DMS 273 (cell line): ENCODE measurements around the gene AMBRA1.
A peak's percentile ranks its signal among the peaks of the same experiment; 100 is the strongest.
"Not testable (repeated sequence)": the region's sequence is repeated elsewhere in the genome, so short reads cannot be mapped to it uniquely, and the experiment has no call there.

Source experiments
- DNase-seq: peaks from one replicate; lab custom pipeline; 2025; ENCODE audit not compliant: unreplicated experiment; lab: John Stamatoyannopoulos, UW

The AMBRA1 gene

DNA sequence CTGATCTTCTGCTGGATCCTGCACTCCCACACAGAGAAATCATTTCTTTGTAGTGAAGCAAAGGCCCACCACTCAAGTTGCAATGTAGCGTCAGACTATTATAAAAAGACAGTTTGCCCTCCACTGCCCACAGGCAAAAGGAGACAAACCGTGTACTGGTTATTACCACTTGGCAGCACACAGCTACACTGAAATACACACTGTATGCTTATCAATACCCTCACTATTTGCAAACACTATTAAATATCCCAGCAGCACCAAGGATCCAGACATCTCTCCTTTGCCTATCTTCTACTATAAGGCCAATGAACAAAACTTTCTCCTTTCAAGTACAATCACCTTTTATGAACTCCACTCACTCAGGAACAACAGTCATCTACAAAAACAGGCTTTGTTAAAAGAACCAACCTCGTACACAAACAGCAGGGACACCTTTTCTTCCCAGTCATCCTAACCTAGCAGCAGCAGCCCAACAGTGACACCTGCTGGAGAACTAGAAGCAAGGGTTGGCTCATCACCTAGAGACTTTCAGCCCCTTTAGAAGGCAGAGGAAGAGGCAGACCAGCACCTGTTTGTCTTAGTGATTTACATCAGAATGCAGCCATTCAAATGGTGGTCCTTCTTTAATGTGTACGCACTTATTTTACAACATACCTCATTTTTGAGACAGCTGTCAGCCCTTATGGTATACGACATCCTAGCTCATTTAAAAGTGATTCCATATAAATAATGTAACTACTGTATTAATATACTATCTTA is 56.1 kb downstream of the AMBRA1 start:
- peak; percentile 83 for DNase-seq

DNA sequence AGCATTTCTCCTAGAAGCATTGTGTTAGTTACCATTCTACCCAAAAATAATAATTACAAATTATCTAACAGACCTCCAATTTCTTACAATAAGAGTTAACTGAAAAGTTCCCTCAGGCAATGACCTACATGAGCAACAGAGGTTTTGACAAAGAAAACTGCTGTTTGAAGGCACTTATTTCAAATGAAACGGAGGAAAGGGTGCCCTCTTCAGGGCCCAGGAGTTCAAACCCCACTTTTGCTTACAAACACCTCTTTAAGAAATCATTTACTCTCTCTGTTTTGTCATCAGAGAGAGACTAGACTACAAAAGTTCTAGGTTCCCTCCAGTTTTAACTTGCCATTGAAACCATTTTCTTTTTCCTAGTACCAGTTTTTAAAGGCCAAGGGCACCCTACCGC is 56.7 kb downstream of the AMBRA1 start:
- DNase-seq, result peak; percentile 6

DNA sequence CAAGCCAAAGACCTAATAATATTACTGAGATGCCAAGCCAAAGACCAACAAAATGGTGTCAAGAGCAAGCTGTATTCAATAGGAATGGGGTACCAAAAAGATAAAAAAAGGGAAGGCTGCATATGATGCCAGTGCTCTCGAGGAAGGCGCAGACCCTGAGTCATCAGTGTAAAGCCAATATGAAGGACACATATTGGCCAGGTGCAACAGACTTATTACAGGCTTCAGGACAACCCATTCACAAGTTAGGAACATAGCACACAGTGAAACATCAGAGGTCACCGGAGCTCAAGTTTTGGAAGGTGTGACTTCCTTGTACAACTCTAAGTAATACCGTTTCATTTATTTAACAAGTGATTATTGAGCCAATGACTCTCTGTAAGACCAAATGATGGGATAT is 58.1 kb downstream of the AMBRA1 start:
- DNase-seq, result no peak

DNA sequence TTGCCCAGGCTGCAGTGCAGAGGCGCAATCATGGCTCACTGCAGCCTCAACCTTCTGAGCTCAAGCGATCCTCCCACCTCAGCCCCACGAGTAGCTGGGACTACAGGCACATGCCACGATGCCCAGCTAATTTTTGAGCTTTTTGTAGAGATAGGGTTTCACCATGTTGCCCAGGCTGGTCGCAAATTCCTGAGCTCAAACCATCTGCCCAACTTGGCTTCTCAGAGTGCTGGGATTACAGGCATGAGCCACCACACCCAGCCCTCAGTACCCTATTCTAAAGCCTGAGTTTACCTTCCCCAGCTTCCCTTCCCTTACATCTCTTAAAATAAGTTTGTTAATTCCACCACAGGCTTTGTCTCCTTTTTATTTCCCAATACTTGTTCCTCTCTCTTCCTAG is 59.1 kb downstream of the AMBRA1 start:
- peak; percentile 51 for DNase-seq

DNA sequence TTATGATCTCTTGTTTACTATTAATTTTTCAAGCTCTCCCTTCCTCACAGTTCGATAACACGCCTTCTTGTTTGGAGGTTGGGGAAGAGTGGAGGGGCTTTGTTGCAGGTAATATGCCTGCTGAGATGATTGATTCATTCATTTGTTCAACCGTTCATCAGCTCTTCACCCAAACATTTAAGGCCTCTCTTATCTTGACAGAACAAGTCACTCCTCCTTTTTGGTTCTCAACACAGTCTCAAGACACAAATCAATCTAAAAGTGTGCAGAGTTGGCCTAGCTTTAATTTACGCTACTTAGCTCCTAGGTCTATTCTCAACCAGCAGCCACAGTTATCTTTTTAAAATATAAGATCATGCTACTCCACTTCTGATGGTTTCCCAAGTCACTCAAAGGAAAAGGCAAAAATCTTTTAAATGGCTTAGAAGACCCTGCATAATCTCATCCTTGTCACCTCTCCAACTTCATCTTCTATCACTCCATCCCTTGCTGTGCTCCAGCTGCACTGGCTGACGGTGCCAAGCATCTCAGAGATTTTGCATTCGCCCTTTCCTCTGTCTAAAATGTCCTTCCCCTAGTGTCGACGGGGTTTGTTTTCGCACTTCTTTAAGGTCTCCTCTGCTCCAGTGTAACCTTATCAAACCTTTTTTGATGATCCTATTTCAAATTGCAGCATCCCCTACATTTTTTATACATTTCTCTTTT is 60.3 kb downstream of the AMBRA1 start:
- DNase-seq, result no peak

DNA sequence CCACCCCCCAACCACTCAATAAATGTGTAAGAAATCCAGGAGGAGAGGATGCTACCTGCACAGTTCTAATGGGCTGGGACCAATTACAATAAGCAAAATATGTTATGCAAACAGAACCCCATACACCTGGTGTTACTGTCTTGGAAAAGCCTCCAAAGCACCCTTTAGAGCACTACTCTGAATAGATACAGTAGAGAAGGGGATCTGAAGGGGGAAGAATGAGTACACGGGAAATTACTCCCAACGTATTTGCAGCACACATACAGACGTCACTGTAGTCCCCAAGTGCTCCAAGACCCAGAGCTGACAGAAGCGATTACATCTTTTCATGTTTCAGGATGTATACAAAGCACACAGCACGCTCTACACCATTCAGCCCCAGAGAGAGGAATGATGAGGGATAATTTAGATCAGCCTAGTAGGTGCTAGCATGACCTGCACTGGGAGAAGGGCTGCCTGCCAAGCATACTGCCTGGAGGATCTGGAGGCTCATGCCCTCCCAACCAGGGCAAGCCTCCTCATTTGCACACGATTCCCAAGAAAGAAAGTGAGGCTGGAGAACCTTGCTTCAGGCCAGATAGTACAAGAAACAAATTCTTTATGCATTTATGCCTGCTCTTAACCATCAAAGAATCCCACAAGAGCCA is 63.8 kb downstream of the AMBRA1 start:
- DNase-seq, result no peak

DNA sequence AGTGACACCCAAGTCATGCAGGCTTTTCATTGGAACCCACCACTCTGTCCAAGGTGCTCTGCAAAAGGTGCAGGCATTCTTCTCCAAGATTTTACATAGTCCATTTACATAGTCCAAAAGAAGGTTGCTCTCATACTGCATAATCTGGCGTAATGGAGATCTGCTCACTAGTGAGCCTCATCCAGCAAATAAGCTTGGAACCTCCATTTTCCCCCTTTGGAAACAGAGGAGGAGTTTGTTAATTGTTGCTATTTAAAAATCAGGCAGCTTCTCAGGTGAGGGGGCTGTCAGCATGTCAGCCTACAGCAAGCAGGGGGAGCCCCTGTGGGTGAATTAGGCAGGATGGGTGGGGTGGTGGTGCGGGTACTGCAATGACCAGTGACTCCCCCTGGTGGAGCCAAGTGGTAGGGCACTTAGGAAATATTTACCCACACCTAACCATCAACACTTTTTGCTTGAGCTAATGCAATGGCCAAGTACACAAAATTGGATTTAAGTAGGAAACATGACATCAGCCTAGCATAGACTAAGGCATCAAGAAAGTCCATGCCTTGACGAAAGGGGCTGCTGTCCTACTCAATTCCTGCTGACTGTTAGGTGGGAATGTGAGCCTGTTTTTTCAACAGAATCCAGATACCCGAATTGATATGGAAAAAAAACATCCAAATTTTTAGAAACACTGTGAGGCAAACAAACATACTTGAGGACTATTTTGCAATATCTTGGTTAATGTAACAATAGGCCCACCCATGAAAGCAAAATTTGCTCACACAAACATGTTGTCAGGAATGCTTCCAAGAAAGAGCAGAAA is 64.5 kb downstream of the AMBRA1 start:
- DNase-seq, result peak; percentile 68

DNA sequence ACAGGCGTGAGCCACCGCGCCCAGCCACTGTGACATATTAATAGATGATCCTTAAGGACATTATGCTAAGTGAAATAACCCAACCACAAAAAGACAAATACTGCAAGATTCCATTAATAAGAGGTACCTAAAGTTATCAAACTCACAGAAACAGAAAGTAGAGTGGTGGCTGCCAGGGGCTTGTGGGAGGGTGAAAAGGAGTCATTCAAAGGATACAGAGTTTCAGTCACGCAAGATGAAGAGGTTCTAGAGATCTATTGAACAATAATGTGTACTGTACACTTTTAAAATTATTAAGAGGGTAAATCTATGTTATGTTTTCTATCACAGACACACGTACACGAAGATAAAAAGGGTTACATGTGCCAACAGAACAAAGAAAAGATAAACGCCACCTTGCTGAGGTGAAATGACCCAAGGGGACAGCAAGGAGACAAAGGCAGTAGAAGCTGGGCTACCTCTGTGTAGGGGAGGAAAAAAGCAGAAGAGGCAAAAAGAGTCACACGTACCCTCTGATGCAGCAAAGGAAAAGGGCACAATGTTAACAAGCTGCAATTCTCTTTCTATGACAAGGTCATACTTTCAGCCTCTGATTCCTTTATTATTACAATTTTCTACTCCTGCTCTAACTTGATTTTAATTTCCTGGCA is 65.3 kb downstream of the AMBRA1 start:
- no peak for DNase-seq

DNA sequence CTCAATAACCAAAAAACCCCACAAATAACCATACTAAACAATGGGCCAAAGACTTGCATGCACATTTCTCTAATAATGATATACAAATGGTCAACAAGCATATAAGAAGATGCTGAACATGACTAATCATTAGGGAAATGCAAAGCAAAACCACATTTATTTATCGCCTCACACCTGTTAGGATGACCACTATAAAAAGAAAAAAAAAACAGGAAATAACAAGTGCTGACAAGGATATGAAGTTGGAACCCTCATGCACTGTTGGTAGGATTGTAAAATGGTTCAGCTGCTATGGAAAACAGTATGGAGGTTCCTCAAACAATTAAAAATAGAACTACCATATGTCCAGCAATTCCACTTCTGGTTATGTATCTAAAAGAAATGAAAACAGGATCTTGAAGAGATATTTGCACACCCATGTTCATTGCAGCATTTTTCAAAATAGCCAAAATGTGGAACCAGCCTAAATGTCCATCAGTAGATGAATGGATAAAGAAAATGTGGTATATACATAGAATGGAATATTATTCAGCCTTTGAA is 66.2 kb downstream of the AMBRA1 start:
- DNase-seq, result no peak

DNA sequence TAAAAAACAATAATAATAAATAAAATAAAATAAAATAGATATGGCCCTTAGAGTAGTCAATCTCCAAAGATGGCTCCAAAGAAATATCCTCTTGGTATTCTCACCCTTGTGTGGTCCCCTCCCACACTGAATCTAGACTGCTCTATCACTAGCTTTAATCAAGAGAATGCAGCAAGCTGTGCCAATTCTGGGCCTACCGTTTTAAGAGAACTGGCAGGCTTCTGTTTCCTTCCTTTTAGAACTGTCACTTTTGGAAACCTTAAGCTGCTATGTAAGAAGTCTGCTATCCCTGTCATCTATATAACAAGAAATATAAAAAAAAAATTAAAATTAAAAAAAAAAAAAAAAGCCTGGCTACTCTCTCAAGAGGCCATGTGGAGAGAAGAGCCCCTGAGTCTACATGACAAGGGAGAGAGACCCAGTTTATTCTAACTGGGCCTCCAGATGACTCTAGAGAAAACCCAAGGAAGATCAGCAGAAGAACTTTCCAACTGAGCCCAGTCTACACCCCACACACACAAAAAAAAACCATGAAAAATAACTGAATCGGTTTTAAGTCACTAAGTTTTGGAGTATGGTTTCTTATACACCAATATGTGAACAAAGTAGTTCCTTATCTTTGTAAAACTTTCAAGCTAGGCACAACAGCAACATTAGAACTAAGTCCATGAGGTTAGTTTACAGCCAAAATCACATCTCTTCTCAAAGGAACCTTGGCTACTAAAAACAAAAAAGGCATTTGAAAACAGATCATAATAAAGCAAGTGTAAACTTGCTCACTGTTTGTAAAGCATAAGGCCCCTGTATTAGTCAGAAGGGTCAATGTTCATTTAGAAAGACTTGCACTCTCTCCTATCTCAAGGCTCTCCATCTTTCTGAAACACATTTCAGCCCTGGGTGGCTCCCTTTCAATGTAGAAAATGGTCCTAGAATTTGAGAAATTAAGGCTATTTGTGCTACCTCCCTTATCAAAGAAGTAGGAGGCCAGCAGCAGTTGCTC is 67.3 kb downstream of the AMBRA1 start:
- DNase-seq, result no peak

DNA sequence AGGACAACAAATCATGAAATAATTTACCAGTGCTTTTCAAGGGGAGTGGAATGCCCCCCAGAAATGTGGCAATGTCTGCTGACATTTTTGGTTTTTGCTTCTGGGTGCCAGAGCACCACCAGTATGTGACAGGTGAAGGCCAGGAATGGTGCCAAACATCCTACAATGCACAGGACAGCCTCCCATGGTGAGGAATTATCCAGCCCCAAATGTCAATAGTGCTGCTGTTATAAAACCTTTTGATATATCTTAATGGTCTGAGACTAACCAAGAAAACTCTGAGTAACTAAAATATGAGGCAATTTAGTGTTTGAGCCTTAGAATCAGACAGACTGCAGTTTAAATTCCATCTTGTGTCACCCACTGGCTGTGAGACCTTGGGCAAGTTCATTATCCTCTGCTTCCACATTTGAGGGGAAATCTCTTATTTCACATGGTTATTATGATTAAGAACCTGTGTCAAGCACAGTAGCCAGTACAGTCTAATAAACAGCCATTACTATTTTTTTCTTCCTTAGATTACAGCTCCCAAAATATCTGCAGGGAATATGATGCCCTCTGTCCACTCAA is 69.5 kb downstream of the AMBRA1 start:
- no peak for DNase-seq

DNA sequence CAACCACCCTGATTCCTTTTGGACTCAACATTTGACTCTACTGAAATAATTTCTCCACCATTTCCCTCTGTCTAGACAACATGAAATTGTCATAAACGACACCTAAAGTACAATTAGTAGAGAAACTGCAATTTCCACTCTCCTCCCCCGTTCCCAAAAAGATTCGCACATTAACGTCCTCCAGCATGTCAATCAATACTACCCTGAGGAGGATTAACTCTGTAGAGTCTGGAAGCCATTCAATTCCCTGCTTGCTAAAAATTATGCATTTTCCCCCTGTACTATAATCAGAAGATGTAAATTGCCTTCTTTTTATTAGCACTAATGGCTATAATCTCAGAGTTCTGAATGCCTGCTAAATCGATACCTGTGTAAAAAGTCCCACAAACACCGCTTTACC is 70.5 kb downstream of the AMBRA1 start:
- DNase-seq, result no peak

DNA sequence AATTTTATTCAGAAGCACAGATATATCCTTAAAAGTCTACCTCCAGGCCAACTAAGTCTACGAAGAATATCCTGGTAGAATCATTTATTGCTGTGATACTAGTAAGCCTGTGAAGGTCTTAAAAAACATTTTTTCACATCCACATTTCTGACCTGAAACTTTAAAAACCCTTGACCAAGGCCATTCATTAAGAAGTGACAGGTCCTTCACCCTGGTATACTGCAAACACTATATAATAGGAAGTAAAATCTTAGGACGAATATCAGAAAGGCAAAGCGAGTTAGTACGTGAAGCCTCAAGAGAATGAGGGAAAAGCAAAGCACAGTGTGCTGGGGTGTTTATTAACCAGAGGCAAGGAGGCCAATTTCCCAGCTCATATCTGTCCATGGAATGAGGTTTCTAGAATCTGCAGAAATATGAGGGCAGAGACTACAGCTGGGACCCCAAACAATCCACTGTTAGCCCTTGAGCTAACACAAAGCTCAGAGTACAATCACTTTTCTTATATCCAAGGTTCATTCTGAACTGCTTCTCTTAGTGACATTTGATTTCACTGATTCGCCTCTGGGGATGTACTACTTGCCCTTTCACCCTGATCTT is 71.0 kb downstream of the AMBRA1 start:
- no peak for DNase-seq

DNA sequence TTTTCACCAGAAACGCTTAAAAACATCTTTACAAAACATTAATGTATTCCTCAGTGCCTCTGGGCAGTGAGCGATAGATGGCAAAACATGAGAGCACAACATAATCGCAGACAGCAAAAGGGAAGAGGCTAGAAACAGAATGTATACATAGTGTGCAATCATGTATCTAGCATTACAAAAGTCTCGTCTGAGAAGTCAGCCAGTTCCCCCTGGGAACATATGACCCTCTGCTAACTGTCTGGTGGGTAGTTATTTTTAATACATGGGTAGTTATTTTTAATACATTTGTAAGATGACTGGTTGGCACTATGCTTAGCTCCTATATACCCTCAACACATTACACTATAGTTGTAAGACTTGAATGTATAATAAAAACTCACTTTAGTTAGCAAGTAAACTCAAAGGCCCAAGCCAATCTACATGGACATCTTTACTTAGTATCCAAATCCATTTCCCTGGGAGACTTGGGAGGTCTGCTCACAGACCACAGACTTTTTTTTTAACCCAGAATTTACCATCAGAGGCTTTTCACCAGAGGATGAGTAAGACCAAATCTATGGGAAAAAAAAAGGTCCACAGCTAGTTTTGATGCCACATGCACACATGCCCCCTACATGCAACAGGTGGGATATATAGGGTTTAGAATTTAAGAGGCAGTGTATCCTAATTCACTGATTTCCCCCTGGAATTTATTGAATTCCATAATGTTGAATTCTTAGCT is 71.7 kb downstream of the AMBRA1 start:
- DNase-seq, result peak; percentile 4

DNA sequence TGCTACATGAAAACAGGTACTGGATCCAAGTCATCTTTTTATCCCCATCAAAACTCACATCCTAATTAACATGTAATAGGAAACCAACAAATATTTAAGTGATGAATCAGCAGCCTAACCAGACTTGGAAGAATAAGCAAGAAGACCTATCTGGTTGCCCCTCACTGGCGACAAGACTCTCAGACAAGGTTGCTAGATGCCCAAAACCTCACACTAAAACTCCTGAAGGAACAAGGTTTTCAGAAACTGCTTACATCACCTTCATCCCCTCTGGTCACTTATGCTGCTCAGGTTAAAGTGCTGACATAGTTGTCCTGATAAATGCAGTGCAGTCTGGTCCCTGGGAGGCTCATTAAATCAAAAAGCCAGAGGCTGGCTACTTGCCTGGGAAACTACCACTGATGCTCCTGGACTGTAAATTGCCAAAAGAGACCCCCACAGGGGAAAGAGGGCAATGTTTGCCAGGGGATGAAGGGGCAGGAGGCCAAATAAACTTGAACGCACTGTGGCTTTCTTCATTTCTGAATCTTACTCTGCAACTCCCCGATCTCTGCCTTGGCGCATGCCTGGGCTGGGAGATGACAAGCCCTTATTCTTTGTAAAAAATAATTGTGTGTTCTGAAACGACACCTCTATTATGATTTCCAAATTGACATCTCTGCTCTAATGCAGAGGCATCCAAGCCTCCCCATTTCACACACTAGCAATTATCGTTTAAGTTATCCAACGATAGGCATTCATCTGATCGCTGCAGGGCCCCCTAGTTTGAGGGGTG is 72.7 kb downstream of the AMBRA1 start:
- DNase-seq, result peak; percentile 47

DNA sequence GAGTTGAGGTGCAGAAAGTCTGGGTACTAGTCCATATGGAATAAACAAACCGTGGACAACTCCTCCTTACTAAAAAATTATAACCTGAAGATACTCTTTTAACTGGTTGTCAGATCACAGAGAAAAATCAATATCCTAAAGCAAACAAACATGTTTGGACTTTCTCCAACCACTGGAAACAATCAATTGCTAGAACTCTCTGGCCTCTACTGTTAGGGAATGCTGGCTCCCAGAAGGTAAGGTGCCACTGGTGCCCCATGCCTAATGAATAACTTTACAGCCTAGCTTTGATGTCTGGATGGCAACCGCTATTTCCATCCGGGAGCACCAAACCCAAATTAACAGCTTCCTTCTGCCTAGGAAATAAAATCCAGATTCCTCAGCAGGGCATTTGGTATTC is 74.5 kb downstream of the AMBRA1 start:
- no peak for DNase-seq

DNA sequence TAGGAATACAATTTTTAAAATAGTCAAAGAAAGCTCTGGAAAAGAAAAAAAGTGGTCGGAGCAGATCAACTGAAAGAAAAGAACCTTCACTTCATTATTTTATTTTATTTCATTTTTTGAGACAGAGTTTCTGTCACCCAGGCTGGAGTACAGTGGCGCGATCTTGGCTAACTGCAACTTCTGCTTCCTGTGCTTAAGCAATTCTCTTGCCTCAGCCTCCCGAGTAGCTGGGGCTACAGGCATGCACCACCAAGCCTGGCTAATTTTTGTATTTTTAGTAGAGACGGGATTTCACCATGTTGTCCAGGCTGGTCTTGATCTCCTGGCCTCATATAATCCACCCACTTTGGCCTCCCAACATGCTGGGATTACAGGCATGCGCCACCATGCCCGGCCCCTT is 74.9 kb downstream of the AMBRA1 start:
- DNase-seq, result not testable (repeated sequence)
